B cell (primary cell): Measurements from ENCODE around the gene TTC38. TPM values are rescaled to one million over a fixed set of nuclear protein-coding genes. Genes with fewer than 3 reads are reported as not detected.

Experiments
- ATAC-seq: fragments of 200-7000 bp; cut with Tn5 transposase; one replicate; pipeline ENCODE4 v1.10.0; 2021; ENCODE audit warnings: low read depth, mild to moderate bottlenecking, moderate number of reproducible peaks, moderate library complexity
- CTCF ChIA-PET: fragments of 350-600 bp; sonication (Branson Sonifier 250); formaldehyde crosslinking; loops from one replicate; lab custom pipeline; 2021; ENCODE audit warnings: antibody characterized with exemption, inconsistent platforms; lab: Charles Lee
- POLR2A ChIA-PET: fragments of 350-600 bp; sonication (Branson Sonifier 250); formaldehyde crosslinking; loops from one replicate; lab custom pipeline; 2021; ENCODE audit warnings: antibody characterized with exemption; lab: Charles Lee
- DNase-seq: peaks from one replicate; pipeline ENCODE4 v3.0.0; 2013
- H2AFZ ChIP-seq: 2 replicates; pipeline ENCODE4 v1.6.1; 2012; ENCODE audit warnings: mild to moderate bottlenecking, low read depth, low read length; ENCODE audit not compliant: insufficient read depth, poor library complexity, severe bottlenecking
- H3K27ac ChIP-seq, 2 donors: 1 replicate in 1 of 2; 2 replicates in 1 of 2; pipeline ENCODE4 v1.5.1; 2012 to 2013; ENCODE audit warnings: low read length in 2 of 2, mild to moderate bottlenecking in 2 of 2, moderate library complexity in 1 of 2
- H3K27me3 ChIP-seq, 4 experiments: fragments of 200-600 bp in 1 of 4; sonication (generic) in 1 of 4; replicated peaks in 1 of 4; 1 replicate in 2 of 4; 2 replicates in 2 of 4; pipeline versions ENCODE4 v1.6.1 to v1.7.0; 2013 to 2016; ENCODE audit warnings: low read length in 3 of 4, mild to moderate bottlenecking in 2 of 4, mixed read lengths in 1 of 4, moderate library complexity in 1 of 4; ENCODE audit not compliant: insufficient read depth in 4 of 4, control insufficient read depth in 3 of 4; ENCODE audit errors: control extremely low read depth in 1 of 4
- H3K36me3 ChIP-seq, 2 experiments: replicated peaks in 1 of 2; 1 replicate in 1 of 2; 2 replicates in 1 of 2; pipeline versions ENCODE4 v1.6.1 to v1.7.1; 2013; ENCODE audit warnings: low read length in 1 of 2; ENCODE audit not compliant: insufficient read depth in 2 of 2, control insufficient read depth in 1 of 2; ENCODE audit errors: control extremely low read depth in 1 of 2, extremely low read depth in 1 of 2
- H3K4me1 ChIP-seq, 2 donors: fragments of 200-600 bp in 1 of 2; sonication (generic) in 1 of 2; 1 replicate in 1 of 2; 2 replicates in 1 of 2; pipeline versions ENCODE4 v1.5.1 to v1.6.1; 2013 to 2017; ENCODE audit warnings: low read length in 2 of 2; ENCODE audit not compliant: control insufficient read depth in 2 of 2, insufficient read depth in 2 of 2
- H3K4me2 ChIP-seq: replicated peaks from 2 replicates; pipeline ENCODE3; 2012; ENCODE audit warnings: mild to moderate bottlenecking, low read depth, low read length; ENCODE audit not compliant: poor library complexity, severe bottlenecking
- H3K4me3 ChIP-seq, 5 experiments: fragments of 200-600 bp in 1 of 5; sonication (generic) in 1 of 5; 1 replicate in 3 of 5; 2 replicates in 2 of 5; pipeline versions ENCODE4 v1.5.1 to v1.7.0; 2011 to 2016; ENCODE audit warnings: low read length in 4 of 5, mild to moderate bottlenecking in 4 of 5, low read depth in 2 of 5, control low read depth in 1 of 5, moderate library complexity in 1 of 5; ENCODE audit not compliant: insufficient read depth in 1 of 5; ENCODE audit errors: control extremely low read depth in 1 of 5, extremely low read depth in 1 of 5
- H3K79me2 ChIP-seq: fragments of 200-600 bp; sonication (generic); one replicate; pipeline ENCODE4 v1.6.0; 2016; ENCODE audit warnings: low read length; ENCODE audit not compliant: control insufficient read depth, insufficient read depth
- H3K9ac ChIP-seq: fragments of 200-600 bp; sonication (generic); 2 replicates; pipeline ENCODE4 v1.6.1; 2017; ENCODE audit warnings: mild to moderate bottlenecking, low read length, moderate library complexity
- H3K9me3 ChIP-seq, 3 donors: one replicate each; pipeline versions ENCODE4 v1.6.1 to v1.7.1; 2013; ENCODE audit warnings: low read length in 2 of 3; ENCODE audit not compliant: control insufficient read depth in 2 of 3, insufficient read depth in 1 of 3; ENCODE audit errors: control extremely low read depth in 1 of 3
- H4K20me1 ChIP-seq: 2 replicates; pipeline ENCODE4 v1.6.0; 2012; ENCODE audit warnings: mild to moderate bottlenecking, low read length; ENCODE audit not compliant: insufficient read depth, control insufficient read depth, poor library complexity, severe bottlenecking
- H3K27ac Mint-ChIP-seq: one replicate; pipeline ENCODE4 v1.8.0; 2021; ENCODE audit warnings: mixed read lengths
- H3K27me3 Mint-ChIP-seq: one replicate; pipeline ENCODE4 v1.8.0; 2021; ENCODE audit warnings: mixed read lengths
- H3K4me1 Mint-ChIP-seq: one replicate; pipeline ENCODE4 v1.8.0; 2021; ENCODE audit warnings: mixed read lengths
- H3K4me3 Mint-ChIP-seq: one replicate; pipeline ENCODE4 v1.8.0; 2021; ENCODE audit warnings: mixed read lengths
- H3K9me3 Mint-ChIP-seq: one replicate; pipeline ENCODE4 v1.8.0; 2022; ENCODE audit warnings: mixed read lengths; ENCODE audit not compliant: insufficient read depth
- CTCF ChIP-seq: fragments of 200-600 bp; IDR thresholded peaks from one replicate; pipeline ENCODE4 v1.8.0; 2022; ENCODE audit warnings: antibody characterized with exemption, mild to moderate bottlenecking
- EZH2 ChIP-seq: IDR thresholded peaks from 2 replicates; pipeline ENCODE4 v1.6.1; 2012; ENCODE audit warnings: borderline replicate concordance, low read depth, mild to moderate bottlenecking, moderate library complexity, low read length; ENCODE audit not compliant: insufficient read depth, poor library complexity, severe bottlenecking
- WGBS: methylation state at CpG from one replicate; pipeline ENCODE4 v1.1.5; 2013; ENCODE audit warnings: missing lambda C conversion rate; ENCODE audit not compliant: insufficient coverage; 5-methylcytosine and 5-hydroxymethylcytosine counted together
- intact Hi-C: fragments of 100-400 bp; cut with micrococcal nuclease; formaldehyde crosslinking; loops from one replicate; pipeline ENCODE4 v1.10.0; 2022
- polyA plus RNA-seq: library from polyadenylated mRNA; depleted of rRNA; stranded (reverse); fragments of >200 nt; gene quantifications from 2 replicates; pipeline ENCODE4 v1.2.3, GENCODE V29; 2012
- total RNA-seq, 2 donors: library from RNA; stranded (reverse); fragments of 120-200 nt in 1 of 2; gene quantifications; 1 replicate in 1 of 2; 2 replicates in 1 of 2; pipeline versions ENCODE4 v1.2.3 to v1.2.4, GENCODE V29; 2013 to 2022

Gene TTC38
- total and polyA plus RNA-seq, 2 donors (not counting 1 experiment from before 2014, with no cell fraction given): 10.8 to 13.3 TPM

GRCh38 chr22:46219636-46220035, 48.2 kb upstream of the TTC38 start:
- H3K9me3 Mint-ChIP-seq: no peaks in the 10 kb centered on the region
- H3K9ac ChIP-seq: no peak overlapping the region
- no peak overlapping the region for H3K27ac Mint-ChIP-seq
- H3K36me3 ChIP-seq: peaks cover 8 to 29% of the 10 kb centered on the region in 2 experiments
- no peak overlapping the region for H3K27ac ChIP-seq
- ATAC-seq (no peak), DNase-seq (no peak)
- no peak overlapping the region for H3K4me3 ChIP-seq
- 84% methylated on average over 9 of the region's 10 CpGs for WGBS
- intact Hi-C loops: no loop called here
- H3K4me2 ChIP-seq: no peak overlapping the region
- TF ChIP-seq CTCF (no peak), EZH2 (no peak)
- H2AFZ ChIP-seq: no peak overlapping the region
- no peaks in the 10 kb centered on the region for H3K4me1 ChIP-seq
- ChIA-PET CTCF (no interaction called here), POLR2A (no interaction called here)
- no peaks in the 10 kb centered on the region for H3K9me3 ChIP-seq
- H3K79me2 ChIP-seq: no peaks in the 10 kb centered on the region
- H3K4me3 Mint-ChIP-seq: no peak overlapping the region
- H3K27me3 ChIP-seq: no peaks in the 10 kb centered on the region
- H3K27me3 Mint-ChIP-seq: no peaks in the 10 kb centered on the region
- peaks cover 4% of the 10 kb centered on the region for H3K4me1 Mint-ChIP-seq
- H4K20me1 ChIP-seq: no peaks in the 10 kb centered on the region

GRCh38 chr22:46220921-46221320, 46.9 kb upstream of the TTC38 start:
- no peak for TF ChIP-seq EZH2
- TF ChIP-seq CTCF: no peak
- no peak overlapping the region for H3K9ac ChIP-seq
- no peaks in the 10 kb centered on the region for H3K79me2 ChIP-seq
- no peak overlapping the region for H3K4me2 ChIP-seq
- CTCF ChIA-PET: no interaction called here
- no peak overlapping the region for H3K4me3 ChIP-seq
- no peaks in the 10 kb centered on the region for H3K9me3 ChIP-seq
- intact Hi-C loops: no loop called here
- Mint-ChIP-seq H3K4me1 (peaks cover 4% of the 10 kb centered on the region), H3K27ac (no peak overlapping the region), H3K9me3 (no peaks in the 10 kb centered on the region), H3K4me3 (no peak overlapping the region), H3K27me3 (no peaks in the 10 kb centered on the region)
- H3K27ac ChIP-seq: no peak overlapping the region
- no peaks in the 10 kb centered on the region for H4K20me1 ChIP-seq
- no peak overlapping the region for H2AFZ ChIP-seq
- H3K27me3 ChIP-seq: no peaks in the 10 kb centered on the region
- WGBS: 39% methylated on average over 3 of the region's 5 CpGs
- no peak for ATAC-seq
- H3K36me3 ChIP-seq: peaks cover 8 to 17% of the 10 kb centered on the region in 2 experiments
- no peak for DNase-seq
- POLR2A ChIA-PET: no interaction called here
- no peaks in the 10 kb centered on the region for H3K4me1 ChIP-seq
